Cardiac fibroblast (primary cell): ENCODE results near the gene AIDA.
A peak's percentile ranks its signal among the peaks of the same experiment; 100 is the strongest.

Experiments
- DNase-seq, 2 donors: peaks; one replicate each; pipeline versions ENCODE4 v3.0.0 to v3.0.0-alpha.2; 2010; ENCODE audit warnings: low read depth in 2 of 2
- H3K4me3 ChIP-seq, 2 donors: replicated peaks in 1 of 2; 1 replicate in 1 of 2; 2 replicates in 1 of 2; pipeline ENCODE4 v1.5.1; 2011; ENCODE audit warnings: low read depth in 2 of 2, low read length in 2 of 2, mild to moderate bottlenecking in 2 of 2, moderate library complexity in 1 of 2
- CTCF ChIP-seq: IDR thresholded peaks from one replicate; pipeline ENCODE4 v1.5.1; 2011; ENCODE audit warnings: low read depth, mild to moderate bottlenecking, low read length, inconsistent platforms

Gene AIDA

GRCh38 chr1:222712253-222713090 lies at the start of gene AIDA, which contains the start of gene BROX:
Gene AIDA (minus strand): TSS chr1:222712491. CDS start chr1:222712317, 174 bp downstream.
Gene BROX (plus strand): TSS chr1:222712564. CDS start chr1:222715700, 3,136 bp downstream.
- DNase-seq, result peak; percentile 86 to 88
- no peak for TF ChIP-seq CTCF
- H3K4me3 ChIP-seq, result peak within 1 kb of the TSS; percentile 86 to 97

GRCh38 chr1:222761083-222761482 lies 48.8 kb upstream of the AIDA start:
- no peak for TF ChIP-seq CTCF
- H3K4me3 ChIP-seq, result no peak overlapping the region
- DNase-seq, result no peak

- no peak overlapping the region for H3K4me3 ChIP-seq
- DNase-seq, result no peak
- no peak for TF ChIP-seq CTCF
Measured at GRCh38 chr1:222759451-222760035, 47.3 kb upstream of the AIDA start.

- no peak overlapping the region for H3K4me3 ChIP-seq
- DNase-seq, result peak in 1 of 2 donors; percentile 45
- TF ChIP-seq CTCF, result no peak
Measured at GRCh38 chr1:222757646-222758268, 45.5 kb upstream of the AIDA start.

- H3K4me3 ChIP-seq, result no peak overlapping the region
- DNase-seq, result peak; percentile 92 to 95
Measured at GRCh38 chr1:222754366-222755139, 42.3 kb upstream of the AIDA start.

More at GRCh38 chr1:222754366-222755139, 42.3 kb upstream of the AIDA start:
- TF ChIP-seq CTCF, result no peak
